K562 (cell line): ENCODE results near the gene FTSJ3. TPM values are rescaled to one million over a fixed set of nuclear protein-coding genes. Genes with fewer than 3 reads are reported as not detected.

Experiments used
- ARID2 ChIP-seq: fragments of 450-650 bp; IDR thresholded peaks from 2 replicates; pipeline ENCODE4 v1.6.1; 2017; ENCODE audit warnings: antibody characterized with exemption, mild to moderate bottlenecking
- ATF3 ChIP-seq, 2 experiments: fragments of 450-650 bp in 1 of 2; sonication (generic) in 1 of 2; formaldehyde crosslinking in 1 of 2; IDR thresholded peaks in 1 of 2; conservative IDR thresholded peaks in 1 of 2; 2 replicates each; pipeline versions ENCODE4 v1.6.1 to v1.8.1; 2016 to 2023; ENCODE audit warnings: mild to moderate bottlenecking in 2 of 2, moderate library complexity in 2 of 2, inconsistent platforms in 1 of 2, missing genetic modification reagents in 1 of 2
- CEBPG ChIP-seq, 3 experiments: fragments of 200-800 bp in 1 of 3; sonication (Bioruptor generic) in 1 of 3; sonication (generic) in 1 of 3; formaldehyde crosslinking in 1 of 3; IDR thresholded peaks in 2 of 3; conservative IDR thresholded peaks in 1 of 3; 2 replicates each; pipeline versions ENCODE4 v1.6.1 to v1.8.0; 2016 to 2022; ENCODE audit warnings: missing compliant biosample characterization in 2 of 3, missing genetic modification characterization in 2 of 3, mild to moderate bottlenecking in 1 of 3, missing genetic modification reagents in 1 of 3
- CGGBP1 ChIP-seq: fragments of 250-450 bp; sonication (Bioruptor Pico); IDR thresholded peaks from 2 replicates; pipeline ENCODE4 v1.9.0; 2021; ENCODE audit warnings: mild to moderate bottlenecking
- E2F8 ChIP-seq: fragments of 450-650 bp; IDR thresholded peaks from 2 replicates; pipeline ENCODE4 v1.7.1; 2018; ENCODE audit warnings: mild to moderate bottlenecking, low read depth; ENCODE audit not compliant: partially characterized antibody
- ETV1 ChIP-seq: fragments of 450-650 bp; conservative IDR thresholded peaks from 2 replicates; pipeline ENCODE4 v1.6.1; 2016; ENCODE audit warnings: missing genetic modification characterization, control low read depth, low read depth, missing compliant biosample characterization
- HDAC1 ChIP-seq, 2 experiments: fragments of 450-650 bp; IDR thresholded peaks; 2 replicates each; pipeline ENCODE4 v1.6.1; 2016 to 2017; ENCODE audit warnings: inconsistent platforms in 1 of 2, mild to moderate bottlenecking in 1 of 2, moderate library complexity in 1 of 2
- HLTF ChIP-seq: fragments of 450-650 bp; IDR thresholded peaks from 2 replicates; pipeline ENCODE4 v1.6.1; 2016
- KAT8 ChIP-seq: fragments of 450-650 bp; IDR thresholded peaks from 2 replicates; pipeline ENCODE4 v1.6.1; 2016; ENCODE audit warnings: low read depth, mild to moderate bottlenecking
- POLR3A ChIP-seq: IDR thresholded peaks from 2 replicates; pipeline ENCODE4 v1.6.1; 2011; ENCODE audit warnings: borderline replicate concordance, mild to moderate bottlenecking, moderate library complexity; ENCODE audit not compliant: insufficient read length, insufficient read depth; ENCODE audit errors: extremely low read depth
- WHSC1 ChIP-seq: IDR thresholded peaks from one replicate; pipeline ENCODE4 v1.6.1; 2012; ENCODE audit warnings: low read length, control low read depth, inconsistent platforms
- ZNF217 ChIP-seq: sonication (generic); formaldehyde crosslinking; IDR thresholded peaks from 2 replicates; pipeline ENCODE4 v1.8.0; 2022; ENCODE audit warnings: mild to moderate bottlenecking, missing genetic modification reagents
- polyA plus RNA-seq, 8 experiments: library from polyadenylated mRNA; depleted of rRNA in 4 of 8; stranded (reverse) in 5 of 8; unstranded in 3 of 8; fragments of >200 nt; fragmentation: Nextera tagmentation in 2 of 8; fragmentation: Illumina TruSeq in 1 of 8; extraction: Ambion mirVana in 2 of 8; extraction: Trizol in 1 of 8; gene quantifications; 2 replicates each; pipeline versions ENCODE4 v1.2.1 to v1.2.3, GENCODE V29; 2011 to 2014; ENCODE audit warnings: inconsistent platforms in 1 of 8, missing spikeins in 1 of 8
- total RNA-seq, 7 experiments: library from RNA; depleted of rRNA in 6 of 7; stranded (reverse); fragments of >200 nt in 6 of 7; fragmentation: Illumina TruSeq in 2 of 7; extraction: Trizol in 2 of 7; gene quantifications; 2 replicates each; pipeline versions ENCODE4 v1.2.1 to v1.2.3, GENCODE V29; 2011 to 2021; ENCODE audit warnings: low replicate concordance in 1 of 7

FTSJ3 gene
- total and polyA plus RNA-seq, 9 of the 15 experiments (the other 6 are each of a cell fraction or from before 2014, with no cell fraction given) = 18.0 to 65.6 (median 52.4) TPM

GRCh38 chr17:63790057-63790456 is 37.4 kb downstream of the FTSJ3 start (continued):
- TF ChIP-seq E2F8 (no peak), WHSC1 (no peak), CGGBP1 (CRISPR knock-in tag) (no peak), POLR3A (no peak), ETV1 (tag) (no peak), ZNF217 (CRISPR knock-in tag) (no peak), CEBPG (CRISPR knock-in tag; IDR thresholded peaks at IDR 0.05) (no peak), CEBPG (tag; conservative IDR thresholded peaks at IDR 0.05 in 1 of 2, IDR thresholded peaks at IDR 0.05 in 1 of 2) (peak in 1 of 2 experiments; percentile 80; a peak in 2 of 4 replicates), KAT8 (no peak), HDAC1 (IDR thresholded peaks at IDR 0.05) (no peak), ARID2 (no peak), HLTF (no peak), ATF3 (IDR thresholded peaks at IDR 0.05) (peak; percentile 9; the same call in 1 of the 2 replicates), ATF3 (CRISPR knock-in tag; conservative IDR thresholded peaks at IDR 0.05) (no peak)
